GM12875 (cell line): ENCODE results near the gene FTCDNL1.

Experiments used
- H3K4me3 ChIP-seq: one replicate; pipeline ENCODE4 v1.5.1; 2011; ENCODE audit warnings: low read depth, low read length, control low read depth
- TF ChIP-seq, protein P1 (sequence below): IDR thresholded peaks from 2 replicates; pipeline ENCODE4 v1.5.1; 2011; ENCODE audit warnings: low read depth, mild to moderate bottlenecking, control low read depth, inconsistent platforms, low read length, moderate library complexity, borderline replicate concordance; ENCODE audit not compliant: insufficient read depth

The FTCDNL1 gene

DNA sequence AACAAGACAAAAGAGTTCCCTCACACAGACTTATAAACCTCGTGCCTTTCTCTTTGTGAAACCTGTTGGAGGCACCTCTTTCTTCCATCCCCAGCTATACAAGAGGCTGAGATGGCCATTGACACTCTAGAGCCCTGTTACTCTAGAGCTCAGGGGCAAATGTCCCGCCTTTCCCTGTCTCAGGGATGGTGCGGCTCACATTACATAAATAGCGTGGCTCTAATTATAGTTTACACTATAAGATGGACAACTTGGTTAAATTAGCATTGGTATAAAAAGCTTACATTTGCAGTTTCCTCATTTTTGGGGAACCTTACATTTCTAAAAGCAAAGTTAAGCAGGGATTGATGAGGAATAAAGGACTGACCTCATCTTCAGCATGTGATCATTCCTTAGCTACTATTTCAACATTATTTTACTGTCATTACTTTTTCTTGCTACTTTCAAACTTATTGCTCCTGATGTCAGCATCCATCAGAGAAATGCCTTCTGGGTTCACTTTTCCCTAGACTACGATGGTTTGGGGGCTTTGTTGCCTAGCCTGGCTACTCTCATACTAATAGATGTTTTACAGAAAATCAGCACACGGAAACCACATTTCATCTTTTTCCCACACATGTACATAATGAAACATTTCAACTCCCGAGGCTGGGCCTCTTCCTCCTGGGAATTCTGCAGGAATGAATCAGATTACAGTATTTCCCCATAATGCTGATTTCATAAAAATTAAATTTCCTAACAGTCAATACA lies 40.4 kb downstream of the FTCDNL1 start:
- H3K4me3 ChIP-seq = no peak overlapping the region
- TF ChIP-seq, protein P1, sequence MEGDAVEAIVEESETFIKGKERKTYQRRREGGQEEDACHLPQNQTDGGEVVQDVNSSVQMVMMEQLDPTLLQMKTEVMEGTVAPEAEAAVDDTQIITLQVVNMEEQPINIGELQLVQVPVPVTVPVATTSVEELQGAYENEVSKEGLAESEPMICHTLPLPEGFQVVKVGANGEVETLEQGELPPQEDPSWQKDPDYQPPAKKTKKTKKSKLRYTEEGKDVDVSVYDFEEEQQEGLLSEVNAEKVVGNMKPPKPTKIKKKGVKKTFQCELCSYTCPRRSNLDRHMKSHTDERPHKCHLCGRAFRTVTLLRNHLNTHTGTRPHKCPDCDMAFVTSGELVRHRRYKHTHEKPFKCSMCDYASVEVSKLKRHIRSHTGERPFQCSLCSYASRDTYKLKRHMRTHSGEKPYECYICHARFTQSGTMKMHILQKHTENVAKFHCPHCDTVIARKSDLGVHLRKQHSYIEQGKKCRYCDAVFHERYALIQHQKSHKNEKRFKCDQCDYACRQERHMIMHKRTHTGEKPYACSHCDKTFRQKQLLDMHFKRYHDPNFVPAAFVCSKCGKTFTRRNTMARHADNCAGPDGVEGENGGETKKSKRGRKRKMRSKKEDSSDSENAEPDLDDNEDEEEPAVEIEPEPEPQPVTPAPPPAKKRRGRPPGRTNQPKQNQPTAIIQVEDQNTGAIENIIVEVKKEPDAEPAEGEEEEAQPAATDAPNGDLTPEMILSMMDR = no peak

DNA sequence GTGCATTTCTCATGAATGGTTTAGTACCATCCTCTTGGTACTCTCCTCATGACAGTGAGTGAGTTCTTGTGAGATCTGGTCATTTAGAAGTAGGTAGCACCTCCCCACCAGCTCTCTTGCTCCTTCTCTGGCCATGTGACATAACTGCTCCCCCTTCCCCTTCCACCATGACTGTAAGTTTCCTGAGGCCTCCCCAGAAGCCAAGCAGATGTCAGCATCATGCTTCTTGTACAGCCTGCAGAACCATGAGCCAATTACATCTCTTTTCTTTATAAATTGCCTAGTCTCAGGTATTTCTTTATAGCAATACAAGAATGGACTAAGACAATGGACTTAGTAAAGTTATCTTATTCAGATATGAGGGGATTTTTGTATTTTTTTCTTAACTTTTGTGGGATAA lies 43.0 kb downstream of the FTCDNL1 start:
- TF ChIP-seq, protein P1 = no peak
- H3K4me3 ChIP-seq = no peak overlapping the region

DNA sequence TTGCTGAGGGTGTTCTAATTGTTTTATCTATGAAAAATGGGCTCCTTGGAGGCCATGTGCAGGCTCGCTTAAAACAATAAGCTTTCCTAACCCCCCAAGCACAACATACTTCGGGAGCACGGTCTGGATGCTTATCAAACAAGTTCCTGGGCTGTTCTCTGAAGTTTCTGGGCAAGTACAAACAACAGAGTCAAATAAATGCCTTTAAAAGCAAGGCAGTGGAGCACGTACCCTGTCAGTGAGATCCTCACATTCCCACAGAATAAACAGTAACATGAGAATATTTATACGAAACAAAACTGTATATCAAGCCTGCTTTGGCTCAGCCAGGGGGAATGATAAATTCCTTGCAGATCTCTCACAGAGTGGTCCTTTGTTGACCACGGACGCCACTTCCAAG lies 44.8 kb downstream of the FTCDNL1 start:
- H3K4me3 ChIP-seq = no peak overlapping the region

DNA sequence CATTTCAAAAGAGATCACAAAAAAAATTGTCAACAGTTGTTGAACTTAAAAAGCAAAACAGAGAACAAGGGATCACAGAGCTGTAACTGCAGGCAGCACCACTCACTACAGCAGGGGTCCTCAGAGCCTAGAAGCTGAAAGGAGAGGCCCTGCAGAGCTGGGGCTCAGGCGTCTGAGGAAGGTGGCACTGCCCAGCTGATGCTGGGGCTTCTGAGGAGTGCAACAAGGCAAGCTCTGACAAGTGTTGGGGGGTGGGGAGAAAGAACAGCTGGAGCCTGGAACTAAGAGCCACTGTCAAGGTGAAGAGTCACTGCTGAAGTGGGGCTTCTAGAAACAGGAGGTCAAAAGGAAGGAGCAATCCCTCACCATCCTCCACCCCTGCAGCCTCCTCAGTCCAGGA lies 46.2 kb downstream of the FTCDNL1 start:
- TF ChIP-seq, protein P1 = no peak
- no peak overlapping the region for H3K4me3 ChIP-seq

More for the DNA sequence above, 44.8 kb downstream of the FTCDNL1 start:
- TF ChIP-seq, protein P1 = no peak

DNA sequence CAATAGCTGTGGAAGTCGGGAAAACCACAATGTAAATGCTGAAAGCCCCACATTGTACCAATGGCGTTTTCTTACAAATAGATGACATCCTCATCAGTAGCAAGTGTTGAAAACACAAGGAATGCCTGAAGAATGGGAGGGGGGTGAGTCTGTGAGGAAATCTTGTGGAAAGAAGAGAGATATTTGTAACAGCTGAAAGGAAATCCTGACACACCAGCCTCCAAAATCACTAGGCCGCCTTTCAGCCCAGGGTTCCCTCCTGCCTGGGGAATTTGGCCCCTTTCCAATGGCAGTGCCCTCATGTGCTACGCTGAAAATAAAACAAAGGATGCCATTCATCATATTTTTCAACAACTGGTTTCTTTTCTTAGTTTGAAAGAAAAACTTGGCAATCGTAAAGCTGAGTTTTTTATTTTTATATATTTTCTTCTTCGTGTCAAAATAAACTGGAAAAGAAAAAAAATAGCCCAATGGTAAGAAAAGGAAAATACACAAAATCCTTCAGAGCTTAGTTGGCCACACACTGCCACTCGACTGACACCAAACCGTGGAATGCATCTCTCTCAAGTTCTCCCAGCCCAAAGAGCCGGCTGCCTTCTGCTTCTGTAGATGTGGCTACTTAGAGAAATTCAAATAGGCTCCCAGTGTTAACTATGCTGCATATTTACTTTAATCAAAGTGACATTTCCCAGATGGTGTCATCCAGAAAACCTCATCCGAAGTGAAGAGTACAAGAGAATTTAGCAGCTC lies 52.0 kb downstream of the FTCDNL1 start:
- TF ChIP-seq, protein P1 = no peak
- H3K4me3 ChIP-seq = no peak overlapping the region

DNA sequence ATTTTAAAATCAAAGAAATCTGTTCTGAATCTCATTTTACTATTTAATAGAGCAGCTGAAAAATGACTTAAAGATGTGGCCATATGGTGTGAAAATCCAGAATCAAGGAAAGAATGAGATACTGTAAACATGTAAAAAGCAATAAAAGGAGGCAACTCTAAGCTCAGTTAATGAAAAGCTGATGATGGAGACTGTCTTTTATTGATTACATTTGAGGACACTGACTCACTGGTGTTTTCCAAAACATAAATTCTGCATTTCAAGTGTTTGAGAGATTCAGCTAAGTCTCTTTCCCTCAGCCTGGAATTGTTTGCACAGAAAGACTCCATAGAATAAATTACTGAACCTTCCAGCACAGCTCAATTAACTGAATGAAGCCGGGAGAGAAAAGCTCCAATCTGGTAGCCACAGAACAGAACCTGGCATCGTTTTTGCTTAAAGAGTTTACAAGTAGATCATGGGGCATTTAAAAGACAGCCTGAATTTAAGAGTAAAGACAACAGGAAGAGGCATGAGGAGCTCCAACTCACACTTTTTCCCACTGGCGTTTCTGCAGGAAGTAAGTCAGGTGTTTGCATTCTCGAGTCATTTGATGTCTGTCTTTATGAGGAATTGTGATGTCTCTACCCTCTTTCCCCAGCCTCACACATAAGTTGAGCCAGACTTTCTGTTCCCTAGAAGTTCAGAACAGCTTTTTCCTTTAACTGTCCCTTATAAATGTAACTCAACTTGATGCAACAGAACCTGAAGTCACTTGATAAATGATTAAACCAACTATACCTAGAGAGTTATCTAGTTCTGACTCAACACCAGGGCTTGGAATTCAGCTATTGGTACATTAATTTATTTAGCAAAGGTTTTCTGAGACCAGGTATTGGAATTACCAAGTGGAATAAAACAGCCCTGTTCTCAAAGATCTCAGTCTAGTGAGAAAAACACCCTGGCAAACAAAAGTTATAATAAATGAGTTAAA lies 53.3 kb downstream of the FTCDNL1 start:
- H3K4me3 ChIP-seq = no peak overlapping the region

More for the DNA sequence above, 53.3 kb downstream of the FTCDNL1 start:
- TF ChIP-seq, protein P1 = no peak
